ENCODE results near the gene GRK2. TPM values are rescaled to one million over a fixed set of nuclear protein-coding genes. Genes with fewer than 3 reads are reported as not detected.
A peak's percentile ranks its signal among the peaks of the same experiment; 100 is the strongest.

The GRK2 gene
- total and polyA plus RNA-seq, 2 donors (not counting 1 experiment from before 2014, with no cell fraction given): 294 to 534 TPM

GRCh38 chr11:67290801-67291200, 24.5 kb downstream of the GRK2 start:
- peaks cover 49% of the 10 kb centered on the region for H3K4me1 Mint-ChIP-seq
- ATAC-seq (ENCODE audit: low read depth): no peak
- DNase-seq: no peak
- H3K79me2 ChIP-seq (ENCODE audit: control insufficient read depth, insufficient read depth, low read length): peaks cover 45% of the 10 kb centered on the region
- intact Hi-C loops (cut with micrococcal nuclease): no loop called here
- peaks cover 3 to 9% (median 6%) of the 10 kb centered on the region in 3 donors for H3K9me3 ChIP-seq (ENCODE audit: control extremely low read depth in 1 of 3, control insufficient read depth in 2 of 3, insufficient read depth in 1 of 3, low read length in 2 of 3)
- peak overlapping the region; percentile 98 for H3K4me2 ChIP-seq (replicated peaks; ENCODE audit: low read depth, low read length, poor library complexity, severe bottlenecking)
- TF ChIP-seq EZH2 (IDR thresholded peaks at IDR 0.05; ENCODE audit: borderline replicate concordance, insufficient read depth, low read depth, low read length, poor library complexity, severe bottlenecking): no peak
- no peak for TF ChIP-seq CTCF (IDR thresholded peaks at IDR 0.05)
- H3K4me3 ChIP-seq (ENCODE audit: control extremely low read depth in 1 of 5, extremely low read depth in 1 of 5, insufficient read depth in 1 of 5, low read depth in 2 of 5, low read length in 4 of 5): no peak overlapping the region
- peak overlapping the region; percentile 56 for H3K27ac Mint-ChIP-seq
- no peaks in the 10 kb centered on the region for H3K9me3 Mint-ChIP-seq (ENCODE audit: insufficient read depth)
- 98% methylated on average over 7 of the region's 7 CpGs for WGBS (ENCODE audit: insufficient coverage)
- H4K20me1 ChIP-seq (ENCODE audit: control insufficient read depth, insufficient read depth, low read length, poor library complexity, severe bottlenecking): peaks cover 26% of the 10 kb centered on the region
- no peaks in the 10 kb centered on the region for H3K27me3 ChIP-seq (replicated peaks in 1 of 4; ENCODE audit: control extremely low read depth in 1 of 4, control insufficient read depth in 3 of 4, insufficient read depth in 4 of 4, low read length in 3 of 4)
- peaks cover 2 to 56% of the 10 kb centered on the region in 2 experiments for H3K36me3 ChIP-seq (replicated peaks in 1 of 2; ENCODE audit: control extremely low read depth in 1 of 2, control insufficient read depth in 1 of 2, extremely low read depth in 1 of 2, insufficient read depth in 2 of 2, low read length in 1 of 2)
- peaks cover 41 to 47% of the 10 kb centered on the region in 2 donors for H3K4me1 ChIP-seq (ENCODE audit: control insufficient read depth in 2 of 2, insufficient read depth in 2 of 2, low read length in 2 of 2)
- H3K27ac ChIP-seq (ENCODE audit: low read length in 2 of 2): no peak overlapping the region
- peak overlapping the region; percentile 91 for H3K4me3 Mint-ChIP-seq
- ChIA-PET CTCF (interaction anchor here (1.4 to 4.3 kb wide), 3 partner anchors 27 to 91 kb away, joined by 3 to 24 read pairs (median 10); no protein-coding TSS in a partner anchor), POLR2A (interaction anchor here (1.1 kb wide), 1 partner anchor 13 kb away, joined by 3 read pairs; no protein-coding TSS in a partner anchor)
- no peak overlapping the region for H2AFZ ChIP-seq (ENCODE audit: insufficient read depth, low read depth, low read length, poor library complexity, severe bottlenecking)
- H3K27me3 Mint-ChIP-seq: no peaks in the 10 kb centered on the region
- no peak overlapping the region for H3K9ac ChIP-seq (ENCODE audit: low read length)

Data from B cell (primary cell).